ENCODE results near the gene RNF157. TPM values are rescaled to one million over a fixed set of nuclear protein-coding genes. Genes with fewer than 3 reads are reported as not detected.

The RNF157 gene
- total and polyA plus RNA-seq, 2 of the 13 experiments (the other 11 are each of a cell fraction or from before 2014, with no cell fraction given), result 0.44 to 1.5 TPM

DNA sequence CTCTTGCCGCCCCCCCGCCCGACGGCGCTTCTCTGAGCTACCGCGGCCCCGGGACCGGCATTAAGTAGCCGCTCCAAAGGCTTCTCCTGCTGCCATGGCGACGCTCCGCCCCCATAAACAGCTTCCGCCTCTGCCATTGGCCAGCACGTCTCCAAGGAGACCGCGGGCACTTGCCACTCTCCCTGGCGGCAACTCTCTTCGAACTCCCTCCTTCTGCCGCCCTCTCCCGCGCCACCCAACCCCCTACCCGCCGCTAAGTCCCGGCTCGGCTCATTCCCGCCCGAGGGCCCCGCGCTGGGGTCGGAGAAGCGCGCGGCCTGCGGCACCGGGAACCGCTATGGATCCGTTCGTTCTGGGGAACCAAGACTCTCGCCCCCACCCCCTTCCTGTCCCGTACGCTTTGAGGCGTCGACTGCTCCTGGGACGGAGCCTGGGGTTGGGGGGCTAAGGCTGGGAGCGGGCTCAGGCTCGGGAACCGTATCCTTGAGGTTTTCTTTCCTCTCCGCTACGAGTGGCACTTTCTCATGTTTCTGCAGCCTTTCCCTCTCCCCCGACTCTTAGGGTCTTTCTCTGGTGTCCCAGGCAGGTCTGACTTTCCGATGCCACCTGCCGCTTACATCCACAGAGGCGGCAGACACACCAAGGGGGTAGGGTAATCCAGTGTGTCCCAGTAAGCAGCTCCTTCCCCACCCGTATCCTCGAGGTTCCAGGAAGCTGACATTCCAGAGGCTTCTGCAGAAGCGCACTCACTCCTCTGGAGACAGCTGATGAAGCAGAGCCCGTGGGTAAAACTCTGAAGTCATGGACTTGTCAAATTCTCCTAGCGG is 98.9 kb downstream of the RNF157 start, which contains the start of gene FOXJ1 (continued):
- TF ChIP-seq, protein P1, sequence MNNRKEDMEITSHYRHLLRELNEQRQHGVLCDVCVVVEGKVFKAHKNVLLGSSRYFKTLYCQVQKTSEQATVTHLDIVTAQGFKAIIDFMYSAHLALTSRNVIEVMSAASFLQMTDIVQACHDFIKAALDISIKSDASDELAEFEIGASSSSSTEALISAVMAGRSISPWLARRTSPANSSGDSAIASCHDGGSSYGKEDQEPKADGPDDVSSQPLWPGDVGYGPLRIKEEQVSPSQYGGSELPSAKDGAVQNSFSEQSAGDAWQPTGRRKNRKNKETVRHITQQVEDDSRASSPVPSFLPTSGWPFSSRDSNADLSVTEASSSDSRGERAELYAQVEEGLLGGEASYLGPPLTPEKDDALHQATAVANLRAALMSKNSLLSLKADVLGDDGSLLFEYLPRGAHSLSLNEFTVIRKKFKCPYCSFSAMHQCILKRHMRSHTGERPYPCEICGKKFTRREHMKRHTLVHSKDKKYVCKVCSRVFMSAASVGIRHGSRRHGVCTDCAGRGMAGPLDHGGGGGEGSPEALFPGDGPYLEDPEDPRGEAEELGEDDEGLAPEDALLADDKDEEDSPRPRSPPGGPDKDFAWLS (CRISPR knock-in tag; IDR thresholded peaks at IDR 0.05; ENCODE audit: borderline replicate concordance), result no peak
- TF ChIP-seq SOX6 (IDR thresholded peaks at IDR 0.05) (no peak), SOX6 (CRISPR knock-in tag; IDR thresholded peaks at IDR 0.05) (peak; percentile 32; the same call in 1 of the 2 replicates), MTA1 (CRISPR knock-in tag; IDR thresholded peaks at IDR 0.05; ENCODE audit: borderline replicate concordance) (peak; percentile 66; the same call in 1 of the 2 replicates), ZEB1 (IDR thresholded peaks at IDR 0.05; ENCODE audit: insufficient replicate concordance, low read depth) (no peak), ZSCAN25 (CRISPR knock-in tag; IDR thresholded peaks at IDR 0.05) (peak; percentile 86), MXI1 (IDR thresholded peaks at IDR 0.05; ENCODE audit: borderline replicate concordance, low read depth, low read length) (peak; percentile 100), SALL2 (CRISPR knock-in tag; IDR thresholded peaks at IDR 0.05) (no peak), NBN (conservative IDR thresholded peaks at IDR 0.05) (no peak), TP53 (CRISPR knock-in tag; conservative IDR thresholded peaks at IDR 0.05) (0 out of 2 replicates have a peak, but pooled peaks have one; percentile 34), SP4 (CRISPR knock-in tag; IDR thresholded peaks at IDR 0.05) (peak; percentile 96), ZNF468 (CRISPR knock-in tag; IDR thresholded peaks at IDR 0.05) (no peak), SKI (IDR thresholded peaks at IDR 0.05; ENCODE audit: partially characterized antibody) (peak; percentile 81), ZNF354B (CRISPR knock-in tag; IDR thresholded peaks at IDR 0.05) (0 out of 2 replicates have a peak, but pooled peaks have one; percentile 14), ZNF550 (CRISPR knock-in tag; IDR thresholded peaks at IDR 0.05; ENCODE audit: borderline replicate concordance) (0 out of 2 replicates have a peak, but pooled peaks have one; percentile 50), EZH2 (conservative IDR thresholded peaks at IDR 0.05; ENCODE audit: low read depth, low read length) (0 out of 2 replicates have a peak, but pooled peaks have one; percentile 74), THAP11 (CRISPR knock-in tag; IDR thresholded peaks at IDR 0.05) (peak; percentile 38; the same call in 1 of the 2 replicates), PITX1 (CRISPR knock-in tag; IDR thresholded peaks at IDR 0.05) (peak; percentile 4; the same call in 1 of the 2 replicates), TBL1XR1 (IDR thresholded peaks at IDR 0.05; ENCODE audit: borderline replicate concordance, low read length, partially characterized antibody) (peak; percentile 54), ZNF883 (CRISPR knock-in tag; IDR thresholded peaks at IDR 0.05; ENCODE audit: not compliant biosample characterization) (peak; percentile 85), NR1H2 (CRISPR knock-in tag; IDR thresholded peaks at IDR 0.05; ENCODE audit: borderline replicate concordance, low read depth) (no peak), ZNF546 (CRISPR knock-in tag; conservative IDR thresholded peaks at IDR 0.05) (peak; percentile 75; the same call in 1 of the 2 replicates), ELF3 (CRISPR knock-in tag; IDR thresholded peaks at IDR 0.05) (no peak)
- TF ChIP-seq, protein P2, sequence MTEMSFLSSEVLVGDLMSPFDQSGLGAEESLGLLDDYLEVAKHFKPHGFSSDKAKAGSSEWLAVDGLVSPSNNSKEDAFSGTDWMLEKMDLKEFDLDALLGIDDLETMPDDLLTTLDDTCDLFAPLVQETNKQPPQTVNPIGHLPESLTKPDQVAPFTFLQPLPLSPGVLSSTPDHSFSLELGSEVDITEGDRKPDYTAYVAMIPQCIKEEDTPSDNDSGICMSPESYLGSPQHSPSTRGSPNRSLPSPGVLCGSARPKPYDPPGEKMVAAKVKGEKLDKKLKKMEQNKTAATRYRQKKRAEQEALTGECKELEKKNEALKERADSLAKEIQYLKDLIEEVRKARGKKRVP (CRISPR knock-in tag; IDR thresholded peaks at IDR 0.05), result no peak
- TF ChIP-seq, protein P3, sequence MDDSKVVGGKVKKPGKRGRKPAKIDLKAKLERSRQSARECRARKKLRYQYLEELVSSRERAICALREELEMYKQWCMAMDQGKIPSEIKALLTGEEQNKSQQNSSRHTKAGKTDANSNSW (CRISPR knock-in tag; IDR thresholded peaks at IDR 0.05; ENCODE audit: borderline replicate concordance), result peak; percentile 73; the same call in 1 of the 2 replicates
- TF ChIP-seq, protein P4, sequence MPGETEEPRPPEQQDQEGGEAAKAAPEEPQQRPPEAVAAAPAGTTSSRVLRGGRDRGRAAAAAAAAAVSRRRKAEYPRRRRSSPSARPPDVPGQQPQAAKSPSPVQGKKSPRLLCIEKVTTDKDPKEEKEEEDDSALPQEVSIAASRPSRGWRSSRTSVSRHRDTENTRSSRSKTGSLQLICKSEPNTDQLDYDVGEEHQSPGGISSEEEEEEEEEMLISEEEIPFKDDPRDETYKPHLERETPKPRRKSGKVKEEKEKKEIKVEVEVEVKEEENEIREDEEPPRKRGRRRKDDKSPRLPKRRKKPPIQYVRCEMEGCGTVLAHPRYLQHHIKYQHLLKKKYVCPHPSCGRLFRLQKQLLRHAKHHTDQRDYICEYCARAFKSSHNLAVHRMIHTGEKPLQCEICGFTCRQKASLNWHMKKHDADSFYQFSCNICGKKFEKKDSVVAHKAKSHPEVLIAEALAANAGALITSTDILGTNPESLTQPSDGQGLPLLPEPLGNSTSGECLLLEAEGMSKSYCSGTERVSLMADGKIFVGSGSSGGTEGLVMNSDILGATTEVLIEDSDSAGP (CRISPR knock-in tag; IDR thresholded peaks at IDR 0.05; ENCODE audit: borderline replicate concordance), result peak; percentile 78
